Fibroblast of the aortic adventitia (primary cell): ENCODE measurements around the gene ANKZF1. TPM values are rescaled to one million over a fixed set of nuclear protein-coding genes. Genes with fewer than 3 reads are reported as not detected.
A peak's percentile ranks its signal among the peaks of the same experiment; 100 is the strongest.

Experiments
- DNase-seq: peaks from one replicate; pipeline ENCODE4 v3.0.0-alpha.2; 2010; ENCODE audit warnings: low read depth
- H3K4me3 ChIP-seq: 2 replicates; pipeline ENCODE4 v1.5.1; 2011; ENCODE audit warnings: low read depth, mild to moderate bottlenecking, control low read depth, low read length, moderate library complexity
- CTCF ChIP-seq: IDR thresholded peaks from 2 replicates; pipeline ENCODE4 v1.5.1; 2011; ENCODE audit warnings: mild to moderate bottlenecking, low read length, control low read depth, inconsistent platforms; ENCODE audit not compliant: insufficient read depth
- total RNA-seq: library from RNA; depleted of rRNA; stranded (reverse); fragments of >200 nt; gene quantifications from 2 replicates; pipeline ENCODE4 v1.2.3, GENCODE V29; 2012; ENCODE audit warnings: low replicate concordance

The ANKZF1 gene
- total RNA-seq, 1 donor = 23.7 TPM

DNA sequence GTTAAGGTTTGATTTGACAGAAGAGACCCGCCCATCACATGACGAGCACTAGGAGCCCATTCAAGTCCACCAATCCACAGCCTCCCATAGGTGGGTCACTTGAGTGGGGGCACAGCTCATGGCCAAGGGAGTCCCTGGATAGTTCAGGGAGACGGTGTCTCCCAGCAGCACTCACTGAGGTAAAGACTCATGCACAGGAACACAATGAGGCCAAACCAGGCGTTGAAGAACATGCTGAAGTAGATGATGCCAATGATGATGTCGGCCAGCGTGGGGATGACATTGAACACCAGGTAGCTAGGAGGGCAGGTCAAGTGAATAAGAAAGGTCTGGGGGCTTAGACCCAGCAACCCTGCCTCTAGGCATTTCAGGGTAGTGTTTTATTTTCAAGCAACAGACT lies 14.8 kb upstream of the ANKZF1 start:
- no peak for DNase-seq
- TF ChIP-seq CTCF = no peak
- H3K4me3 ChIP-seq = no peak overlapping the region

DNA sequence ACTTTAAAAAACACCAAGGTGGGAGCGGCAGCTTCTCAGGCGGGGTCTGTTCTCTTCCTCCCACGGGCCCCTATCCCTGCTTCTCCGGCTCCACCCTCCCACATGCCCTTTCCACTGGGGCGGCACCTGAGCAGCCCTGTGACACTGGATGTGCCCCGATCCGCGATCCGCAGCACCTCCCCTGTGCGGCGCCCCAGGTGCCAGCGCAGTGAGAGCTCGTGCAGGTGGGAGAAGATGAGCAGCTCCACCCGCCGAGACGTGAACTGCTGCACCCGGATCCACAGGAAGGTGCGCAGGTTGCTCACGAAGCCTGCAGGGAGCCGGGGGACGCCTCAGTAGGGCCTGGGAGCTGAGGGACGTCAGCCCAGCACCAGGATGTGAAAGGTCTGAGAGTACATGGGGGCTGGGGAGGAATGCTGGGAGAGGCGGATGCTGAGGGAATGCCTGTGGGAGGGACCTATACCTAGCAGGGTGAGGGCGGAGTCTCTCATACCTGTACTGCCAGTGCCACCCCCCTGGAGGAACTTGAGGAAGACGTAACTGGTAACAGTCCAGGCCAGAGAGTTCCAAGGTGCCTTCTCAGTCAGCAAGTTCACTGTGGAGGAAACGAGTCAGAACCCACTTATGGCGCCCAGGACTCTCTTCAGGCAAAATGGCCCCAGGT lies 13.6 kb upstream of the ANKZF1 start:
- H3K4me3 ChIP-seq = no peak overlapping the region
- no peak for TF ChIP-seq CTCF
- no peak for DNase-seq

DNA sequence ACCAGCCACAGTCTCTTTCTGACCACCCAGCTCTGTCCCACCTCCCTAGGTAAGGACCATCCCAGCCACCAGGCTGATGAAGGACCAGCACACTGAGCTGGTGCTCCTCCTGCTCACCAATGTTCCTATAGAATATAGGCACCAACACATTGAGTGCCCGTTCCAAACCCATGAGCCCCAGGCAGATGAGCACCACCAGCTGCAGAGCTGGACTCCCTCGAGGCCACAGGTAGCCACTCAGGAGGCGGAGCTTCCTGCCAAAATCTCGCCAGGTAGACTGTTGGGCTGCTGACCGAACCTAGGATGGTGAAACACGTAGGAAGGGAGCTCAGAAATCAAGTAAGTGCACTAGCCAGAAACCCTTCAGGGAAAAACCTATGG lies 13.1 kb upstream of the ANKZF1 start:
- no peak for DNase-seq
- no peak overlapping the region for H3K4me3 ChIP-seq
- TF ChIP-seq CTCF = no peak

GRCh38 chr2:219218217-219218731 lies 11.3 kb upstream of the ANKZF1 start:
- peak overlapping the region; percentile 71 for H3K4me3 ChIP-seq
- DNase-seq = no peak
- TF ChIP-seq CTCF = no peak

DNA sequence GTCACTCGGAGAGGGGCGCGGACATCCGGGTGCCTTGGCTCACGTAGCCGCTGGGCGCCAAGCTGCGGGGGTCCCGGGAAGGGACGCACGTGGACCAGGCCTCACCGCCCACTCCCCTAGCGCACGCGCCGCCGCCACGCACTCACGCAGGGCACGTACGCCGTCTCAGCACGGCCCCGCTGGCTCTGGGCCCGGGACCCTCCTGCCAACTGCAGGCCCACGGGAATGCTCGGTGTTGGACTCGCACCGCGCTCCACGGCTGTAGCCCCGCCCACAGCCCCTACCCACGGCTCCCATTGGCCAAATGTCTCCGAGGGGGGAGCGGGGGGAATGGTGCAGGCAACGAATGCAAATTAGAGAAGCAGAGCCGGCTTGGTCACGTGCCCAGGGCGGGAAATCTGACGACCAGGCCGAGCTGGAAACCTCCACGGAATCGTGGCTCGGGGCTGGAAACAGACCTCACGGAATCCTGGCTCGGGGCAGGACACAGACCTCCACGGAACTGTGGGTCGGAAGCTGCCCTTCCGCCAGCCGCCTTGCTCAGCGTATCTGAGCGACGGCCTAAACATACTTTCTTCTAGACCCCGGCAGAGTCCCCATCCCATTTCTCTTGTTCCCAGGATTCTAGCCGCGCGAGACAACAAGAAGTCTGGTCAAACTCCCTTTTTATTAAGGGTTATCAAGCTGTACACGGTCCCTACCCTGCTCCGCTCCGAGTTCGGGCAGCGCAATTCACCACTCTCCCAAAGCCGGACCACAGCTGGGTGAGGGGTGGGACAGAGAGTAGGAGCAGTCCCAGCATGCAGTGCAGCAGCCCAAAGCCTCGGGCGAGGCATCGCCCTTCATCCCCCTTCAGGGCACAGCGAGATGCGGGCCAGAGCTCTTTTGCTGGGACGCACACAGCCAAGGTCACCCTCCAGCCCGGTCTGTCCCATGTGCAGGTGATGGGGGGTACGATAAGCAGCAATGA lies 10.6 kb upstream of the ANKZF1 start, which contains the start of gene ABCB6:
ABCB6 (minus strand) TSS at position 227 of the 970 bp plus-strand sequence. CDS start 285 bp downstream, outside the sequence.
- DNase-seq = peak; percentile 96
- TF ChIP-seq CTCF = no peak

GRCh38 chr2:219219784-219220532 lies 9.6 kb upstream of the ANKZF1 start:
- DNase-seq = no peak
- no peak overlapping the region for H3K4me3 ChIP-seq
- no peak for TF ChIP-seq CTCF

More for the DNA sequence above, 10.6 kb upstream of the ANKZF1 start, which contains the start of gene ABCB6:
- H3K4me3 ChIP-seq = peak within 1 kb of the TSS; percentile 71
